HepG2 (cell line): ENCODE data around the gene LYRM1. TPM values are rescaled to one million over a fixed set of nuclear protein-coding genes. Genes with fewer than 3 reads are reported as not detected.

Source experiments
- ATF2 ChIP-seq: sonication (generic); formaldehyde crosslinking; IDR thresholded peaks from 2 replicates; pipeline ENCODE4 v1.4.0; 2020; ENCODE audit warnings: missing genetic modification reagents
- ATF7 ChIP-seq, 2 experiments: fragments of 450-650 bp in 1 of 2; sonication (generic) in 1 of 2; formaldehyde crosslinking in 1 of 2; IDR thresholded peaks; 2 replicates each; pipeline versions ENCODE4 v1.4.0 to v1.6.1; 2016 to 2020; ENCODE audit warnings: antibody characterized with exemption in 1 of 2, mild to moderate bottlenecking in 1 of 2, missing genetic modification reagents in 1 of 2
- BCL6 ChIP-seq: IDR thresholded peaks from 2 replicates; pipeline ENCODE4 v1.6.1; 2016; ENCODE audit warnings: missing genetic modification reagents, missing compliant biosample characterization
- HOXA5 ChIP-seq: sonication (generic); formaldehyde crosslinking; IDR thresholded peaks from 2 replicates; pipeline ENCODE4 v1.4.0; 2020; ENCODE audit warnings: missing genetic modification reagents
- MIER2 ChIP-seq: IDR thresholded peaks from 2 replicates; pipeline ENCODE4 v1.6.1; 2016; ENCODE audit warnings: missing biosample characterization, missing genetic modification reagents
- MTA3 ChIP-seq: sonication (generic); formaldehyde crosslinking; IDR thresholded peaks from 2 replicates; pipeline ENCODE4 v1.4.0; 2020; ENCODE audit warnings: missing genetic modification reagents
- NCOA1 ChIP-seq: sonication (generic); formaldehyde crosslinking; IDR thresholded peaks from 2 replicates; pipeline ENCODE4 v1.9.0; 2021; ENCODE audit warnings: missing genetic modification reagents
- NONO ChIP-seq, 2 experiments: fragments of 450-650 bp in 1 of 2; sonication (generic) in 1 of 2; formaldehyde crosslinking in 1 of 2; IDR thresholded peaks in 1 of 2; conservative IDR thresholded peaks in 1 of 2; 2 replicates each; pipeline versions ENCODE4 v1.6.1 to v1.8.0; 2017 to 2022; ENCODE audit warnings: mild to moderate bottlenecking in 1 of 2, missing genetic modification reagents in 1 of 2, moderate library complexity in 1 of 2
- NR2F2 ChIP-seq: IDR thresholded peaks from 2 replicates; pipeline ENCODE4 v1.6.1; 2012; ENCODE audit warnings: low read depth, inconsistent platforms, borderline replicate concordance
- PLSCR1 ChIP-seq: sonication (generic); formaldehyde crosslinking; IDR thresholded peaks from 2 replicates; pipeline ENCODE4 v1.5.0; 2020; ENCODE audit warnings: missing genetic modification reagents, mild to moderate bottlenecking, borderline replicate concordance
- RNF2 ChIP-seq: fragments of 450-650 bp; conservative IDR thresholded peaks from 2 replicates; pipeline ENCODE4 v1.6.1; 2016; ENCODE audit warnings: low read depth
- TFAP4 ChIP-seq: sonication (generic); IDR thresholded peaks from 2 replicates; pipeline ENCODE4 v1.6.1; 2016; ENCODE audit warnings: low read depth, borderline replicate concordance
- TFDP1 ChIP-seq: IDR thresholded peaks from 2 replicates; pipeline ENCODE4 v1.6.1; 2016; ENCODE audit warnings: missing compliant biosample characterization, missing genetic modification reagents, borderline replicate concordance
- THAP7 ChIP-seq: sonication (generic); formaldehyde crosslinking; IDR thresholded peaks from 2 replicates; pipeline ENCODE4 v1.8.1; 2023; ENCODE audit warnings: mild to moderate bottlenecking, missing genetic modification reagents
- THYN1 ChIP-seq: sonication (generic); formaldehyde crosslinking; IDR thresholded peaks from 2 replicates; pipeline ENCODE4 v1.8.1; 2023; ENCODE audit warnings: low read depth, mild to moderate bottlenecking, moderate library complexity, missing genetic modification reagents, borderline replicate concordance
- ZBTB1 ChIP-seq: sonication (generic); formaldehyde crosslinking; IDR thresholded peaks from 2 replicates; pipeline ENCODE4 v1.4.0; 2020; ENCODE audit warnings: missing genetic modification reagents, borderline replicate concordance
- ZC3H4 ChIP-seq: sonication (generic); formaldehyde crosslinking; IDR thresholded peaks from 2 replicates; pipeline ENCODE4 v1.4.0; 2020; ENCODE audit warnings: missing genetic modification reagents, borderline replicate concordance
- ZFAT ChIP-seq: sonication (generic); formaldehyde crosslinking; conservative IDR thresholded peaks from 2 replicates; pipeline ENCODE4 v1.8.1; 2023; ENCODE audit warnings: missing genetic modification reagents, inconsistent platforms
- ZFP1 ChIP-seq: IDR thresholded peaks from 2 replicates; pipeline ENCODE4 v1.6.1; 2016
- ZNF136 ChIP-seq: sonication (generic); formaldehyde crosslinking; IDR thresholded peaks from 2 replicates; pipeline ENCODE4 v1.8.1; 2022; ENCODE audit warnings: low read depth, mild to moderate bottlenecking, moderate library complexity, missing genetic modification reagents
- ZNF253 ChIP-seq: sonication (generic); formaldehyde crosslinking; IDR thresholded peaks from 2 replicates; pipeline ENCODE4 v1.8.0; 2022; ENCODE audit warnings: mild to moderate bottlenecking, missing genetic modification reagents, borderline replicate concordance
- ZNF343 ChIP-seq: sonication (generic); formaldehyde crosslinking; IDR thresholded peaks from 2 replicates; pipeline ENCODE4 v1.4.0; 2020; ENCODE audit warnings: mild to moderate bottlenecking, missing genetic modification reagents
- ZNF484 ChIP-seq: sonication (generic); formaldehyde crosslinking; IDR thresholded peaks from 2 replicates; pipeline ENCODE4 v1.5.1; 2020; ENCODE audit warnings: mild to moderate bottlenecking, low read depth, missing genetic modification reagents, borderline replicate concordance
- ZNF547 ChIP-seq: sonication (generic); formaldehyde crosslinking; IDR thresholded peaks from 2 replicates; pipeline ENCODE4 v1.5.1; 2020; ENCODE audit warnings: mild to moderate bottlenecking, missing genetic modification reagents
- polyA plus RNA-seq, 8 experiments: library from polyadenylated mRNA; depleted of rRNA in 3 of 8; stranded (reverse) in 7 of 8; unstranded in 1 of 8; fragments of >200 nt; fragmentation: Illumina TruSeq in 4 of 8; extraction: Trizol in 4 of 8; gene quantifications; 2 replicates each; pipeline versions ENCODE4 v1.2.1 to v1.2.3, GENCODE V29; 2011 to 2016; ENCODE audit warnings: low read depth in 4 of 8, missing spikeins in 1 of 8, mixed read lengths in 1 of 8; ENCODE audit not compliant: insufficient read depth in 1 of 8
- total RNA-seq, 5 experiments: library from RNA; depleted of rRNA; stranded (reverse); fragments of >200 nt; fragmentation: Illumina TruSeq; extraction: Trizol; gene quantifications; 2 replicates each; pipeline ENCODE4 v1.2.3, GENCODE V29; 2016; ENCODE audit warnings: low read depth in 1 of 5

LYRM1 gene
- total and polyA plus RNA-seq, 2 of the 13 experiments (the other 11 are each of a cell fraction or from before 2014, with no cell fraction given) = 59.2 to 82.6 TPM

GRCh38 chr16:20899477-20900298, 883 bp upstream of the LYRM1 start (continued):
- no peak for TF ChIP-seq ZBTB1 (CRISPR knock-in tag)
- TF ChIP-seq ATF7 (IDR thresholded peaks at IDR 0.05) = no peak
- peak; percentile 28; the same call in 1 of the 2 replicates for TF ChIP-seq ATF7 (CRISPR knock-in tag; IDR thresholded peaks at IDR 0.05)
- TF ChIP-seq ZNF136 (CRISPR knock-in tag) = 0 out of 2 replicates have a peak, but pooled peaks have one; percentile 2
- TF ChIP-seq ZNF547 = no peak; the same call in 1 of the 2 replicates
- TF ChIP-seq ZNF343 (CRISPR knock-in tag) = no peak; the same call in 1 of the 2 replicates
- TF ChIP-seq PLSCR1 (CRISPR knock-in tag) = no peak
- no peak for TF ChIP-seq NONO (IDR thresholded peaks at IDR 0.05)
- TF ChIP-seq NONO (CRISPR knock-in tag; conservative IDR thresholded peaks at IDR 0.05) = peak; percentile 46; the same call in 1 of the 2 replicates
- TF ChIP-seq MTA3 = no peak
- TF ChIP-seq ZFP1 = peak; percentile 40; the same call in 1 of the 2 replicates
- no peak for TF ChIP-seq ZNF253 (CRISPR knock-in tag)
- no peak for TF ChIP-seq HOXA5
- no peak for TF ChIP-seq ZNF484 (CRISPR knock-in tag)
- TF ChIP-seq ATF2 (CRISPR knock-in tag) = peak; percentile 16; the same call in 1 of the 2 replicates
- no peak for TF ChIP-seq ZC3H4 (CRISPR knock-in tag)
- no peak for TF ChIP-seq MIER2 (CRISPR knock-in tag)
- 0 out of 2 replicates have a peak, but pooled peaks have one; percentile 14 for TF ChIP-seq TFDP1
- TF ChIP-seq NCOA1 (CRISPR knock-in tag) = no peak
- TF ChIP-seq NR2F2 = 0 out of 2 replicates have a peak, but pooled peaks have one; percentile 27
- TF ChIP-seq RNF2 = no peak
- TF ChIP-seq TFAP4 = peak; percentile 46; the same call in 1 of the 2 replicates
- peak; percentile 78; the same call in 1 of the 2 replicates for TF ChIP-seq THAP7 (CRISPR knock-in tag)
- no peak for TF ChIP-seq ZFAT (CRISPR knock-in tag)
- peak; percentile 96; the same call in 1 of the 2 replicates for TF ChIP-seq THYN1 (CRISPR knock-in tag)
- TF ChIP-seq BCL6 (CRISPR knock-in tag) = peak; percentile 37
